Limb (tissue), 2 donors: ENCODE measurements around the gene ALOXE3.

ENCODE experiments used
- DNase-seq, 2 donors: peaks; one replicate each; pipeline ENCODE4 v3.0.0-alpha.2; 2016; ENCODE audit errors: extremely low spot score in 2 of 2

The ALOXE3 gene

GRCh38 chr17:8153957-8154607, 35.8 kb upstream of the ALOXE3 start:
- DNase-seq: peak; percentile 98 to 100

- peak; percentile 77 to 91 for DNase-seq
Observed at GRCh38 chr17:8153525-8153956, 35.2 kb upstream of the ALOXE3 start.

GRCh38 chr17:8153031-8153451, 34.7 kb upstream of the ALOXE3 start:
- DNase-seq: peak in 1 of 2 donors; percentile 47

GRCh38 chr17:8152112-8152775, 33.9 kb upstream of the ALOXE3 start, which contains the start of gene PER1:
Gene PER1 (minus strand): TSS chr17:8152404. CDS start chr17:8150706, 1,698 bp downstream.
- DNase-seq: peak; percentile 93 to 96

GRCh38 chr17:8151641-8152111, 33.4 kb upstream of the ALOXE3 start:
- peak; percentile 66 to 82 for DNase-seq

GRCh38 chr17:8151120-8151640, 32.9 kb upstream of the ALOXE3 start:
- peak; percentile 92 to 96 for DNase-seq

GRCh38 chr17:8150194-8151119, 32.1 kb upstream of the ALOXE3 start:
- DNase-seq: no peak

GRCh38 chr17:8149419-8150193, 31.3 kb upstream of the ALOXE3 start:
- DNase-seq: peak in 1 of 2 donors; percentile 40

GRCh38 chr17:8148560-8148959, 30.2 kb upstream of the ALOXE3 start:
- DNase-seq: no peak

- DNase-seq: no peak
Observed at GRCh38 chr17:8147805-8148404, 29.6 kb upstream of the ALOXE3 start.

- peak in 1 of 2 donors; percentile 32 for DNase-seq
Observed at GRCh38 chr17:8147141-8147804, 29.0 kb upstream of the ALOXE3 start.

GRCh38 chr17:8146381-8147140, 28.2 kb upstream of the ALOXE3 start:
- no peak for DNase-seq

- no peak for DNase-seq
Observed at GRCh38 chr17:8145811-8146210, 27.5 kb upstream of the ALOXE3 start.

GRCh38 chr17:8144401-8145231, 26.3 kb upstream of the ALOXE3 start:
- peak in 1 of 2 donors; percentile 36 for DNase-seq

- DNase-seq: peak in 1 of 2 donors; percentile 49
Observed at GRCh38 chr17:8143581-8144400, 25.5 kb upstream of the ALOXE3 start.

- no peak for DNase-seq
Observed at GRCh38 chr17:8142887-8143580, 24.7 kb upstream of the ALOXE3 start.
